HepG2 (cell line): ENCODE data around the gene RNF14. TPM values are rescaled to one million over a fixed set of nuclear protein-coding genes. Genes with fewer than 3 reads are reported as not detected.
A peak's percentile ranks its signal among the peaks of the same experiment; 100 is the strongest.

Experiments
- CREB3 ChIP-seq: sonication (generic); formaldehyde crosslinking; IDR thresholded peaks from 2 replicates; pipeline ENCODE4 v1.5.0; 2020; ENCODE audit warnings: missing genetic modification reagents
- ELF4 ChIP-seq: sonication (generic); formaldehyde crosslinking; IDR thresholded peaks from 2 replicates; pipeline ENCODE4 v1.5.0; 2020; ENCODE audit warnings: missing genetic modification reagents, mild to moderate bottlenecking, moderate library complexity, borderline replicate concordance
- GABPA ChIP-seq, 2 experiments: IDR thresholded peaks; 2 replicates each; pipeline ENCODE4 v1.6.1; 2011 to 2016; ENCODE audit warnings: low read depth in 2 of 2, low read length in 1 of 2, missing biosample characterization in 1 of 2, missing genetic modification characterization in 1 of 2
- GABPB1 ChIP-seq: IDR thresholded peaks from 2 replicates; pipeline ENCODE4 v1.6.1; 2016; ENCODE audit warnings: mild to moderate bottlenecking, missing genetic modification reagents, moderate library complexity, missing compliant biosample characterization
- HES4 ChIP-seq: sonication (generic); formaldehyde crosslinking; IDR thresholded peaks from 2 replicates; pipeline ENCODE4 v1.9.0; 2021; ENCODE audit warnings: mild to moderate bottlenecking, missing genetic modification reagents, borderline replicate concordance
- IRX3 ChIP-seq: sonication (generic); formaldehyde crosslinking; IDR thresholded peaks from 2 replicates; pipeline ENCODE4 v1.8.1; 2023; ENCODE audit warnings: mild to moderate bottlenecking, low read depth, missing genetic modification reagents, borderline replicate concordance
- KDM5B ChIP-seq: sonication (generic); formaldehyde crosslinking; IDR thresholded peaks from 2 replicates; pipeline ENCODE4 v1.4.0; 2020; ENCODE audit warnings: missing genetic modification reagents, mild to moderate bottlenecking, borderline replicate concordance
- MXD4 ChIP-seq: IDR thresholded peaks from 2 replicates; pipeline ENCODE4 v1.6.1; 2016; ENCODE audit warnings: mild to moderate bottlenecking, missing biosample characterization, missing genetic modification reagents
- PAWR ChIP-seq: sonication (generic); formaldehyde crosslinking; IDR thresholded peaks from 2 replicates; pipeline ENCODE4 v1.4.0; 2020; ENCODE audit warnings: missing genetic modification reagents, mild to moderate bottlenecking, borderline replicate concordance
- RELA ChIP-seq: sonication (generic); formaldehyde crosslinking; IDR thresholded peaks from 2 replicates; pipeline ENCODE4 v1.4.0; 2020; ENCODE audit warnings: missing genetic modification reagents
- SP5 ChIP-seq: IDR thresholded peaks from 2 replicates; pipeline ENCODE4 v1.6.1; 2016; ENCODE audit warnings: low read depth, borderline replicate concordance
- SRSF1 ChIP-seq: fragments of 200-400 bp; formaldehyde crosslinking; optimal IDR thresholded peaks from 2 replicates; pipeline ENCODE3; 2017; ENCODE audit warnings: mild to moderate bottlenecking, low read depth, low read length, moderate library complexity
- ZFX ChIP-seq: sonication (generic); formaldehyde crosslinking; IDR thresholded peaks from 2 replicates; pipeline ENCODE4 v1.4.0; 2020; ENCODE audit warnings: mild to moderate bottlenecking, low read depth, missing genetic modification reagents, moderate library complexity
- ZIK1 ChIP-seq: sonication (generic); formaldehyde crosslinking; IDR thresholded peaks from 2 replicates; pipeline ENCODE4 v1.5.0; 2020; ENCODE audit warnings: mild to moderate bottlenecking, low read depth, missing genetic modification reagents, borderline replicate concordance
- ZNF280D ChIP-seq: sonication (generic); formaldehyde crosslinking; IDR thresholded peaks from 2 replicates; pipeline ENCODE4 v1.5.1; 2020; ENCODE audit warnings: mild to moderate bottlenecking, missing genetic modification reagents
- ZNF607 ChIP-seq: sonication (generic); formaldehyde crosslinking; IDR thresholded peaks from 2 replicates; pipeline ENCODE4 v1.5.1; 2020; ENCODE audit warnings: missing genetic modification reagents, mild to moderate bottlenecking, borderline replicate concordance
- ZNF768 ChIP-seq: sonication (generic); formaldehyde crosslinking; IDR thresholded peaks from 2 replicates; pipeline ENCODE4 v1.4.0; 2020; ENCODE audit warnings: missing genetic modification reagents
- ZNF784 ChIP-seq: sonication (generic); formaldehyde crosslinking; IDR thresholded peaks from 2 replicates; pipeline ENCODE4 v1.5.1; 2020; ENCODE audit warnings: missing genetic modification reagents, mild to moderate bottlenecking, borderline replicate concordance
- ZZZ3 ChIP-seq: sonication (generic); formaldehyde crosslinking; IDR thresholded peaks from 2 replicates; pipeline ENCODE4 v1.4.0; 2020; ENCODE audit warnings: missing genetic modification reagents, mild to moderate bottlenecking, borderline replicate concordance
- polyA plus RNA-seq, 8 experiments: library from polyadenylated mRNA; depleted of rRNA in 3 of 8; stranded (reverse) in 7 of 8; unstranded in 1 of 8; fragments of >200 nt; fragmentation: Illumina TruSeq in 4 of 8; extraction: Trizol in 4 of 8; gene quantifications; 2 replicates each; pipeline versions ENCODE4 v1.2.1 to v1.2.3, GENCODE V29; 2011 to 2016; ENCODE audit warnings: low read depth in 4 of 8, missing spikeins in 1 of 8, mixed read lengths in 1 of 8; ENCODE audit not compliant: insufficient read depth in 1 of 8
- total RNA-seq, 5 experiments: library from RNA; depleted of rRNA; stranded (reverse); fragments of >200 nt; fragmentation: Illumina TruSeq; extraction: Trizol; gene quantifications; 2 replicates each; pipeline ENCODE4 v1.2.3, GENCODE V29; 2016; ENCODE audit warnings: low read depth in 1 of 5
- TF ChIP-seq, protein P1 (sequence below): sonication (generic); formaldehyde crosslinking; IDR thresholded peaks from 2 replicates; pipeline ENCODE4 v1.8.1; 2022; ENCODE audit warnings: mild to moderate bottlenecking, missing genetic modification reagents

RNF14 gene
- total and polyA plus RNA-seq, 2 of the 13 experiments (the other 11 are each of a cell fraction or from before 2014, with no cell fraction given) = 11.3 to 28.1 TPM

DNA sequence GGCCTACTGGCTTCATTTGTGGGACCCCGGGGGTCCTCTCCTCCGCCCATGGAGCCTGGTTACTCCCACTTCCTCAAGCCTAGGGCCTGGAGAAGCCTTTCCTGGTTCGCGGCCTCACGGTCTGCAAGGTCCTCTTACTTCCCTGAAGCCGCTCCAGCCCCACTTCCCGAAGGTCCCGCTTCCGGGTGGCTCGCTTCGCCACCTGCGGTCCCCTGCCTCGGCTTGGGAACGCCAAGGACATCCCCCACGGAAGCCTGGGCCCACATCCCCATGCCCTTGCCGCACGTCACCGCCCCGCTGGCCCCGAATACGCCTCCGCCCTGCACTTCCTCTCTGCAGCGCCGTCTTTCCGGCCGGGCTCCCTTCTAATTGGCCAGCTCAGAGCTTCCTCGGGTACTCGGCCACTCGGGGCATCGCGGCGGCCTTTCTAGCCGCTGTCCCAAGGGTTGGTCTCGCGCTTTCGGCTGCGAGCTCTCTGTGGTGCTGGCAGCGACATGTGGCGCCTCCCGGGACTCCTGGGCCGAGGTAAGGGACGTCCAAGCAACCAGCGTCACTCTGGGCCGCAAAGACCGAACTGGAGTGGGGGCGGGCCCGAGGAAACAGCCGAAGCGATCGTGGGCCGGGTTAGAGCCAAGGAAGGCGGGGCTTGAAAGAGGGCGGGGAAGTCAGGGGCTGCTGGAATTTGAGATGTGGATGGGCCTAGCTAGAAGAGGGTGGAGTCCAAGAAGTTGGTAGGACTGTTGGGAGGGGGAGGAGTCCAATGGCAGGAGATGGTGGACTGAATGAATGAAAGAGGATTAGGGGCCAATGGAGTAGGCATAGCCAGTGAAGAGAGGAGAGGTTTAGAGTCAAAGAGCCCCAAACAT is 45.2 kb upstream of the RNF14 start, which contains the start of gene DELE1 (continued):
- TF ChIP-seq ZNF768 (CRISPR knock-in tag) (peak; percentile 81), ZFX (peak; percentile 99), RELA (CRISPR knock-in tag) (peak; percentile 84; the same call in 1 of the 2 replicates), GABPB1 (CRISPR knock-in tag) (peak; percentile 97), ELF4 (CRISPR knock-in tag) (peak; percentile 73; the same call in 1 of the 2 replicates), ZNF607 (CRISPR knock-in tag) (peak; percentile 63), GABPA (IDR thresholded peaks at IDR 0.05; ENCODE audit: low read depth, low read length) (peak; percentile 94), GABPA (CRISPR knock-in tag; IDR thresholded peaks at IDR 0.05; ENCODE audit: low read depth) (peak; percentile 96), KDM5B (CRISPR knock-in tag) (peak; percentile 95), ZIK1 (CRISPR knock-in tag) (peak; percentile 68; the same call in 1 of the 2 replicates), IRX3 (CRISPR knock-in tag) (0 out of 2 replicates have a peak, but pooled peaks have one; percentile 36), ZZZ3 (CRISPR knock-in tag) (peak; percentile 90; the same call in 1 of the 2 replicates), CREB3 (CRISPR knock-in tag) (no peak), HES4 (CRISPR knock-in tag) (0 out of 2 replicates have a peak, but pooled peaks have one; percentile 73), ZNF280D (CRISPR knock-in tag) (peak; percentile 80), MXD4 (CRISPR knock-in tag) (0 out of 2 replicates have a peak, but pooled peaks have one; percentile 51), SRSF1 (no peak), PAWR (CRISPR knock-in tag) (0 out of 2 replicates have a peak, but pooled peaks have one; percentile 88), SP5 (CRISPR knock-in tag) (peak; percentile 82), ZNF784 (CRISPR knock-in tag) (peak; percentile 75; the same call in 1 of the 2 replicates)
- TF ChIP-seq, protein P1, sequence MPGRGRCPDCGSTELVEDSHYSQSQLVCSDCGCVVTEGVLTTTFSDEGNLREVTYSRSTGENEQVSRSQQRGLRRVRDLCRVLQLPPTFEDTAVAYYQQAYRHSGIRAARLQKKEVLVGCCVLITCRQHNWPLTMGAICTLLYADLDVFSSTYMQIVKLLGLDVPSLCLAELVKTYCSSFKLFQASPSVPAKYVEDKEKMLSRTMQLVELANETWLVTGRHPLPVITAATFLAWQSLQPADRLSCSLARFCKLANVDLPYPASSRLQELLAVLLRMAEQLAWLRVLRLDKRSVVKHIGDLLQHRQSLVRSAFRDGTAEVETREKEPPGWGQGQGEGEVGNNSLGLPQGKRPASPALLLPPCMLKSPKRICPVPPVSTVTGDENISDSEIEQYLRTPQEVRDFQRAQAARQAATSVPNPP (CRISPR knock-in tag) = peak; percentile 69; the same call in 1 of the 2 replicates
